Subcutaneous abdominal adipose tissue (tissue), 5 donors: ENCODE measurements around the gene BCL10.

Experiments used
- H3K27ac ChIP-seq: one replicate; pipeline ENCODE4 v1.7.0; 2013; ENCODE audit warnings: low read depth, mild to moderate bottlenecking, inconsistent platforms, low read length, moderate library complexity
- H3K27me3 ChIP-seq, 5 donors: one replicate each; pipeline ENCODE4 v1.7.0; 2013; ENCODE audit warnings: low read length in 5 of 5, inconsistent platforms in 1 of 5; ENCODE audit not compliant: control insufficient read depth in 5 of 5, insufficient read depth in 4 of 5
- H3K36me3 ChIP-seq, 5 donors: one replicate each; pipeline ENCODE4 v1.7.0; 2013; ENCODE audit warnings: low read length in 5 of 5; ENCODE audit not compliant: control insufficient read depth in 5 of 5, insufficient read depth in 5 of 5
- H3K4me1 ChIP-seq, 5 donors: one replicate each; pipeline ENCODE4 v1.7.0; 2013; ENCODE audit warnings: low read length in 5 of 5, mild to moderate bottlenecking in 3 of 5, moderate library complexity in 1 of 5; ENCODE audit not compliant: control insufficient read depth in 5 of 5, insufficient read depth in 5 of 5
- H3K4me3 ChIP-seq, 5 donors: one replicate each; pipeline ENCODE4 v1.7.0; 2013; ENCODE audit warnings: low read length in 5 of 5, low read depth in 1 of 5
- H3K9ac ChIP-seq, 5 donors: one replicate each; pipeline ENCODE4 v1.7.0; 2013; ENCODE audit warnings: low read length in 5 of 5, mild to moderate bottlenecking in 4 of 5, moderate library complexity in 3 of 5
- H3K9me3 ChIP-seq, 5 donors: one replicate each; pipeline ENCODE4 v1.7.0; 2013; ENCODE audit warnings: low read length in 5 of 5; ENCODE audit not compliant: control insufficient read depth in 5 of 5
- donor health status: healthy.
- donor health status: healthy.
- donor health status: healthy.
- donor health status: healthy.
- donor health status: healthy.

BCL10 gene

GRCh38 chr1:85316321-85316720, 39.9 kb upstream of the BCL10 start:
- Histone ChIP-seq H3K4me3 (no peak overlapping the region), H3K27ac (no peak overlapping the region)

GRCh38 chr1:85315789-85316188, 39.4 kb upstream of the BCL10 start:
- H3K9ac ChIP-seq, result no peak overlapping the region
- no peak overlapping the region for H3K27ac ChIP-seq
- no peaks in the 10 kb centered on the region for H3K27me3 ChIP-seq
- no peaks in the 10 kb centered on the region for H3K9me3 ChIP-seq
- H3K4me1 ChIP-seq, result peaks cover 0 to 22% (median 6%) of the 10 kb centered on the region in 5 donors
- H3K4me3 ChIP-seq, result no peak overlapping the region
- no peaks in the 10 kb centered on the region for H3K36me3 ChIP-seq

More at GRCh38 chr1:85316321-85316720, 39.9 kb upstream of the BCL10 start:
- H3K36me3 ChIP-seq, result no peaks in the 10 kb centered on the region
- no peaks in the 10 kb centered on the region for H3K27me3 ChIP-seq
- no peak overlapping the region for H3K9ac ChIP-seq
- no peaks in the 10 kb centered on the region for H3K9me3 ChIP-seq
- H3K4me1 ChIP-seq, result peaks cover 0 to 22% (median 6%) of the 10 kb centered on the region in 5 donors

- Histone ChIP-seq H3K27me3 (no peaks in the 10 kb centered on the region), H3K27ac (no peak overlapping the region), H3K4me3 (no peak overlapping the region), H3K36me3 (no peaks in the 10 kb centered on the region), H3K4me1 (peaks cover 0 to 15% (median 6%) of the 10 kb centered on the region in 5 donors), H3K9me3 (no peaks in the 10 kb centered on the region), H3K9ac (no peak overlapping the region)
Measured at GRCh38 chr1:85314726-85315125, 38.3 kb upstream of the BCL10 start.

GRCh38 chr1:85313888-85314696, 37.7 kb upstream of the BCL10 start:
- Histone ChIP-seq H3K27ac (no peak overlapping the region), H3K36me3 (no peaks in the 10 kb centered on the region), H3K27me3 (no peaks in the 10 kb centered on the region), H3K9me3 (no peaks in the 10 kb centered on the region), H3K4me3 (no peak overlapping the region), H3K9ac (no peak overlapping the region), H3K4me1 (peaks cover 0 to 13% (median 6%) of the 10 kb centered on the region in 5 donors)

GRCh38 chr1:85311818-85312217, 35.4 kb upstream of the BCL10 start:
- Histone ChIP-seq H3K9ac (no peak overlapping the region), H3K4me1 (peaks cover 0 to 23% (median 13%) of the 10 kb centered on the region in 5 donors), H3K27ac (no peak overlapping the region), H3K27me3 (no peaks in the 10 kb centered on the region), H3K9me3 (no peaks in the 10 kb centered on the region), H3K36me3 (no peaks in the 10 kb centered on the region), H3K4me3 (no peak overlapping the region)

GRCh38 chr1:85308833-85309350, 32.5 kb upstream of the BCL10 start:
- H3K4me3 ChIP-seq, result peak overlapping the region in 1 of 5 donors; percentile 13
- no peaks in the 10 kb centered on the region for H3K36me3 ChIP-seq
- H3K27ac ChIP-seq, result no peak overlapping the region
- peaks cover 0 to 14% (median 10%) of the 10 kb centered on the region in 5 donors for H3K4me1 ChIP-seq
- no peak overlapping the region for H3K9ac ChIP-seq
- no peaks in the 10 kb centered on the region for H3K9me3 ChIP-seq
- H3K27me3 ChIP-seq, result no peaks in the 10 kb centered on the region

- Histone ChIP-seq H3K27ac (no peak overlapping the region), H3K9me3 (no peaks in the 10 kb centered on the region), H3K4me1 (peaks cover 2 to 13% (median 11%) of the 10 kb centered on the region in 5 donors), H3K27me3 (peaks cover 0 to under 1% (median 0%) of the 10 kb centered on the region in 5 donors), H3K36me3 (no peaks in the 10 kb centered on the region), H3K4me3 (peak overlapping the region in 3 of 5 donors; percentile 4 to 35 (median 13)), H3K9ac (peak overlapping the region in 1 of 5 donors; percentile 26)
Measured at GRCh38 chr1:85307987-85308832, 31.8 kb upstream of the BCL10 start.

- Histone ChIP-seq H3K27me3 (peaks cover 0 to 3% (median 0%) of the 10 kb centered on the region in 5 donors), H3K9me3 (no peaks in the 10 kb centered on the region), H3K9ac (no peak overlapping the region), H3K4me3 (no peak overlapping the region), H3K4me1 (peaks cover 4 to 16% (median 14%) of the 10 kb centered on the region in 5 donors), H3K36me3 (no peaks in the 10 kb centered on the region), H3K27ac (no peak overlapping the region)
Measured at GRCh38 chr1:85306236-85306635, 29.8 kb upstream of the BCL10 start.

- no peak overlapping the region for H3K4me3 ChIP-seq
- no peaks in the 10 kb centered on the region for H3K36me3 ChIP-seq
- H3K27ac ChIP-seq, result peak overlapping the region; percentile 30
- H3K27me3 ChIP-seq, result peaks cover 0 to 3% (median 0%) of the 10 kb centered on the region in 5 donors
- H3K9me3 ChIP-seq, result no peaks in the 10 kb centered on the region
- H3K9ac ChIP-seq, result peak overlapping the region in 1 of 5 donors; percentile 75
- H3K4me1 ChIP-seq, result peaks cover 4 to 15% (median 15%) of the 10 kb centered on the region in 5 donors
Measured at GRCh38 chr1:85303440-85304162, 27.2 kb upstream of the BCL10 start.
